CD14-positive monocyte (primary cell): ENCODE results near the gene ACTL6B. TPM values are rescaled to one million over a fixed set of nuclear protein-coding genes. Genes with fewer than 3 reads are reported as not detected.

Experiments
- DNase-seq, 3 donors: peaks; one replicate each; pipeline ENCODE4 v3.0.0-alpha.2; 2011 to 2022
- H2AFZ ChIP-seq: 2 replicates; pipeline ENCODE4 v1.6.0; 2012; ENCODE audit warnings: mild to moderate bottlenecking, low read depth, low read length, inconsistent platforms; ENCODE audit not compliant: insufficient read depth, poor library complexity, severe bottlenecking
- H3K27ac ChIP-seq, 2 donors: 1 replicate in 1 of 2; 2 replicates in 1 of 2; pipeline ENCODE4 v1.5.1; 2012 to 2013; ENCODE audit warnings: low read length in 2 of 2, control low read depth in 1 of 2, inconsistent platforms in 1 of 2, low read depth in 1 of 2, mild to moderate bottlenecking in 1 of 2
- H3K27me3 ChIP-seq, 2 donors: one replicate each; pipeline versions ENCODE4 v1.6.0 to v1.6.1; 2011 to 2013; ENCODE audit warnings: low read length in 2 of 2; ENCODE audit not compliant: control insufficient read depth in 2 of 2, insufficient read depth in 2 of 2
- H3K36me3 ChIP-seq, 2 donors: replicated peaks in 1 of 2; 1 replicate in 1 of 2; 2 replicates in 1 of 2; pipeline versions ENCODE4 v1.5.1 to v1.6.1; 2012 to 2013; ENCODE audit warnings: low read length in 2 of 2, control low read depth in 1 of 2, inconsistent platforms in 1 of 2, mild to moderate bottlenecking in 1 of 2; ENCODE audit not compliant: insufficient read depth in 2 of 2, control insufficient read depth in 1 of 2
- H3K4me1 ChIP-seq, 2 donors: 1 replicate in 1 of 2; 2 replicates in 1 of 2; pipeline versions ENCODE4 v1.5.1 to v1.6.1; 2012 to 2013; ENCODE audit warnings: low read length in 2 of 2, control low read depth in 1 of 2, inconsistent platforms in 1 of 2, mild to moderate bottlenecking in 1 of 2, moderate library complexity in 1 of 2; ENCODE audit not compliant: insufficient read depth in 2 of 2, control insufficient read depth in 1 of 2
- H3K4me2 ChIP-seq: replicated peaks from 2 replicates; pipeline ENCODE3; 2012; ENCODE audit warnings: low read length, moderate library complexity, mild to moderate bottlenecking; ENCODE audit not compliant: poor library complexity, severe bottlenecking; ENCODE audit errors: extremely low read depth
- H3K4me3 ChIP-seq, 3 experiments: fragments of 200-600 bp in 1 of 3; sonication (generic) in 1 of 3; replicated peaks in 1 of 3; 1 replicate in 2 of 3; 2 replicates in 1 of 3; pipeline ENCODE4 v1.5.1; 2011 to 2013; ENCODE audit warnings: low read length in 3 of 3, mild to moderate bottlenecking in 3 of 3, control low read depth in 2 of 3, low read depth in 2 of 3, inconsistent platforms in 1 of 3, moderate library complexity in 1 of 3
- H3K79me2 ChIP-seq: 2 replicates; pipeline ENCODE4 v1.6.0; 2012; ENCODE audit warnings: mild to moderate bottlenecking, control low read depth, inconsistent platforms, low read length, moderate library complexity; ENCODE audit not compliant: insufficient read depth
- H3K9ac ChIP-seq: 2 replicates; pipeline ENCODE4 v1.6.0; 2017; ENCODE audit warnings: low read length, mild to moderate bottlenecking; ENCODE audit not compliant: insufficient read depth, poor library complexity, severe bottlenecking
- H3K9me3 ChIP-seq, 2 donors: replicated peaks in 1 of 2; 1 replicate in 1 of 2; 2 replicates in 1 of 2; pipeline versions ENCODE4 v1.5.1 to v1.6.1; 2012 to 2013; ENCODE audit warnings: low read length in 2 of 2, control low read depth in 1 of 2; ENCODE audit not compliant: control insufficient read depth in 1 of 2, insufficient read depth in 1 of 2
- H4K20me1 ChIP-seq: 2 replicates; pipeline ENCODE4 v1.6.0; 2012; ENCODE audit warnings: mild to moderate bottlenecking, low read length, control low read depth, moderate library complexity; ENCODE audit not compliant: insufficient read depth
- H3K27ac Mint-ChIP-seq, 7 donors: one replicate each; pipeline ENCODE4 v1.8.0; 2020; ENCODE audit warnings: mild to moderate bottlenecking in 7 of 7, mixed read lengths in 7 of 7, moderate library complexity in 6 of 7, inconsistent platforms in 2 of 7
- H3K27me3 Mint-ChIP-seq, 3 donors: one replicate each; pipeline ENCODE4 v1.8.0; 2021 to 2022; ENCODE audit warnings: low read depth in 3 of 3, mild to moderate bottlenecking in 3 of 3, mixed read lengths in 3 of 3, moderate library complexity in 3 of 3, inconsistent platforms in 1 of 3
- H3K36me3 Mint-ChIP-seq, 2 donors: one replicate each; pipeline ENCODE4 v1.8.0; 2020; ENCODE audit warnings: mixed read lengths in 2 of 2, inconsistent platforms in 1 of 2, mild to moderate bottlenecking in 1 of 2
- H3K4me1 Mint-ChIP-seq: one replicate; pipeline ENCODE4 v1.8.0; 2020; ENCODE audit warnings: mild to moderate bottlenecking, mixed read lengths
- H3K4me3 Mint-ChIP-seq, 2 donors: one replicate each; pipeline ENCODE4 v1.8.0; 2020; ENCODE audit warnings: mild to moderate bottlenecking in 2 of 2, mixed read lengths in 2 of 2, moderate library complexity in 1 of 2
- H3K9me3 Mint-ChIP-seq, 7 donors: one replicate each; pipeline ENCODE4 v1.8.0; 2020 to 2022; ENCODE audit warnings: mixed read lengths in 7 of 7, mild to moderate bottlenecking in 6 of 7, moderate library complexity in 6 of 7, inconsistent platforms in 2 of 7
- WGBS: methylation state at CpG from one replicate; pipeline ENCODE4 v1.1.5; 2013; ENCODE audit warnings: missing lambda C conversion rate; ENCODE audit not compliant: insufficient coverage; 5-methylcytosine and 5-hydroxymethylcytosine counted together
- intact Hi-C, 2 donors: fragments of 100-400 bp; cut with micrococcal nuclease; formaldehyde crosslinking; loops; one replicate each; pipeline versions ENCODE4 v1.15.0 to v1.15.1; 2023
- polyA plus RNA-seq, 3 donors: library from polyadenylated mRNA; depleted of rRNA in 1 of 3; unstranded in 2 of 3; stranded (reverse) in 1 of 3; fragments of 300-500 nt in 2 of 3; fragments of >200 nt in 1 of 3; fragmentation: Illumina TruSeq in 2 of 3; gene quantifications; 1 replicate in 2 of 3; 2 replicates in 1 of 3; pipeline ENCODE4 v1.2.3, GENCODE V29; 2012 to 2021
- TF ChIP-seq, protein P1 (sequence below): fragments of 200-600 bp; IDR thresholded peaks from one replicate; pipeline ENCODE4 v1.8.0; 2022; ENCODE audit warnings: antibody characterized with exemption, mild to moderate bottlenecking

Gene ACTL6B
- polyA plus RNA-seq, 3 donors, result not detected

DNA sequence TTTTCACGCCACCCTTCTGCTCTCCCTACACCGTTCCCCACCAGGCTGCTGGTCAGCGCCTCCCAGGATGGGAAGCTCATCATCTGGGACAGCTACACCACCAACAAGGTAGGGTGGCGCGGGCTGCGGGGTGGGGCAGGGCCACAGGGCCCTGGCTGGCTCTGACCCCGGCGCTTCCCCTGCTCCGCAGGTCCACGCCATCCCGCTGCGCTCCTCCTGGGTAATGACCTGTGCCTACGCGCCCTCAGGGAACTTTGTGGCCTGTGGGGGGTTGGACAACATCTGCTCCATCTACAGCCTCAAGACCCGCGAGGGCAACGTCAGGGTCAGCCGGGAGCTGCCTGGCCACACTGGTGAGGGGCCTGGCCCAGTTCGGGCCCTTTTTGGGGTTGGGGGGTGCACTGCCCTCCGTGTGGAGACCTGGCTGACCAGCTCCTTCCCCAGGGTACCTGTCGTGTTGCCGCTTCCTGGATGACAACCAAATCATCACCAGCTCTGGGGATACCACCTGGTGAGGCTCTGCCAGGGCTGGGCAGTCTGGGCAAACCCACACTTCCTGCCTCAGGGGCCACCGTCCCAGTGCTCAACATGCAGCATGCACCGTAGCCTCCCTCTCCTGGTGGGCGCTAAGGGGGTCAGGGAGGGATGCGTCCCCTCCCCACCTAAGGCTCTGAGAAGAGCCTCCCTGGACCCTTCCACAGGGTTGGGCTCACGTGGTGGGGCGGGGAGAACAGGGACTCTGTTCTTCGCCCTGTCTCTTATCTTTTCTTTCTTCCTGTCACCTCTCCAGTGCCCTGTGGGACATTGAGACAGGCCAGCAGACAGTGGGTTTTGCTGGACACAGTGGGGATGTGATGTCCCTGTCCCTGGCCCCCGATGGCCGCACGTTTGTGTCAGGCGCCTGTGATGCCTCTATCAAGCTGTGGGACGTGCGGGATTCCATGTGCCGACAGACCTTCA is 21.3 kb upstream of the ACTL6B start:
- no peaks in the 10 kb centered on the region for H3K9me3 ChIP-seq
- H3K9ac ChIP-seq, result no peak overlapping the region
- H4K20me1 ChIP-seq, result peaks cover 74% of the 10 kb centered on the region
- no peaks in the 10 kb centered on the region for H3K27me3 ChIP-seq
- peaks cover 52 to 56% of the 10 kb centered on the region in 2 donors for H3K36me3 ChIP-seq
- peak in 1 of 3 donors; percentile 5 for DNase-seq
- WGBS, result 93% methylated on average over 23 of the region's 36 CpGs
- H2AFZ ChIP-seq, result no peak overlapping the region
- H3K27ac Mint-ChIP-seq, result peak overlapping the region in 6 of 7 donors; percentile 82 to 92 (median 86)
- intact Hi-C loops, result loop anchor here in 1 of 2 donors (10.0 kb wide), 2 partner anchors 243 to 553 kb away; partner anchors contain the start of genes MBLAC1 and PPP1R35
- peaks cover 43% of the 10 kb centered on the region for H3K4me1 Mint-ChIP-seq
- H3K4me1 ChIP-seq, result peaks cover 53 to 59% of the 10 kb centered on the region in 2 donors
- H3K9me3 Mint-ChIP-seq, result peaks cover 0 to 2% (median 0%) of the 10 kb centered on the region in 7 donors
- H3K4me3 ChIP-seq, result no peak overlapping the region
- peaks cover 0 to 4% (median 1%) of the 10 kb centered on the region in 3 donors for H3K27me3 Mint-ChIP-seq
- H3K36me3 Mint-ChIP-seq, result peaks cover 32 to 52% of the 10 kb centered on the region in 2 donors
- peaks cover 48% of the 10 kb centered on the region for H3K79me2 ChIP-seq
- no peak overlapping the region for H3K4me2 ChIP-seq
- peak overlapping the region; percentile 54 to 65 for H3K27ac ChIP-seq
- H3K4me3 Mint-ChIP-seq, result no peak overlapping the region
- TF ChIP-seq, protein P1, sequence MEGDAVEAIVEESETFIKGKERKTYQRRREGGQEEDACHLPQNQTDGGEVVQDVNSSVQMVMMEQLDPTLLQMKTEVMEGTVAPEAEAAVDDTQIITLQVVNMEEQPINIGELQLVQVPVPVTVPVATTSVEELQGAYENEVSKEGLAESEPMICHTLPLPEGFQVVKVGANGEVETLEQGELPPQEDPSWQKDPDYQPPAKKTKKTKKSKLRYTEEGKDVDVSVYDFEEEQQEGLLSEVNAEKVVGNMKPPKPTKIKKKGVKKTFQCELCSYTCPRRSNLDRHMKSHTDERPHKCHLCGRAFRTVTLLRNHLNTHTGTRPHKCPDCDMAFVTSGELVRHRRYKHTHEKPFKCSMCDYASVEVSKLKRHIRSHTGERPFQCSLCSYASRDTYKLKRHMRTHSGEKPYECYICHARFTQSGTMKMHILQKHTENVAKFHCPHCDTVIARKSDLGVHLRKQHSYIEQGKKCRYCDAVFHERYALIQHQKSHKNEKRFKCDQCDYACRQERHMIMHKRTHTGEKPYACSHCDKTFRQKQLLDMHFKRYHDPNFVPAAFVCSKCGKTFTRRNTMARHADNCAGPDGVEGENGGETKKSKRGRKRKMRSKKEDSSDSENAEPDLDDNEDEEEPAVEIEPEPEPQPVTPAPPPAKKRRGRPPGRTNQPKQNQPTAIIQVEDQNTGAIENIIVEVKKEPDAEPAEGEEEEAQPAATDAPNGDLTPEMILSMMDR, result no peak

DNA sequence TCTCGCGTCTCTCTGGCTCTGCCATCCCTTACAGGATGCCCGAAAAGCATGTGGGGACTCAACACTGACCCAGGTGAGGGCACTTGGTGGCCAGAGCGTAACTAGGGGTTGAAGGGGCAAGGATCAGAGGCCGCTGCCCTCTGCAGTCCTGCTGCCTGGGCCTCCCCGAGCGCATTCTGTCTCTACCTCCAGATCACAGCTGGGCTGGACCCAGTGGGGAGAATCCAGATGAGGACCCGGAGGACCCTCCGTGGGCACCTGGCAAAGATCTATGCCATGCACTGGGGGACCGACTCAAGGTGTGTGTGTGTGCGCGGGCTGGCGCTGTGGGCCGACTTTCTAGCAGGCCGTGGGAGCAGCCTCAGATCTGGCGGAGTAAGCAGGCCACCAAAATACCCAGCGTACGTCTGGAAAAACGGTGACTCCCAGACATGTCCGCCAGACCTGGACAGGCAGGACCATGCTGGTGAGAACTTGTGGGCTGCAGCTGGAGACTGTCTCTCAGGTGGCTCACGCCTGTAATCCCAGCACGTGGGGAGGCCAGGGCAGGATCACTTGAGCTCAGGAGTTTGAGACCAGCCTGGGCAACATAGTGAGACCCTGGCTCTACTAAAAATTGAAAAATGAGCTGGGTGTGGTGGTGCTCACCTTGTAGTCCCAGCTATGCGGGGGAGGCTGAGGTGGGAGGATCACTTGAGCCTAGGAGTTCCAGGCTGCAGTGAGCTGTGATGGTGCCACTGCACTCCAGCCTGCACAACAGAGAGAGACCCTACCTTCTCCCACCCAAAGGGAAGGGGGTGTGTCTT is 20.5 kb upstream of the ACTL6B start:
- intact Hi-C loops, result loop anchor here in 1 of 2 donors (10.0 kb wide), 2 partner anchors 242 to 552 kb away; partner anchors contain the start of genes MBLAC1 and PPP1R35
- Mint-ChIP-seq H3K27ac (peak overlapping the region; percentile 26 to 93 (median 85)), H3K27me3 (peaks cover under 1 to 6% (median 1%) of the 10 kb centered on the region in 3 donors), H3K4me1 (peaks cover 44% of the 10 kb centered on the region), H3K4me3 (peak overlapping the region; percentile 71 to 80), H3K9me3 (peaks cover 0 to 2% (median 0%) of the 10 kb centered on the region in 7 donors), H3K36me3 (peaks cover 31 to 48% of the 10 kb centered on the region in 2 donors)
- 95% methylated on average over 20 of the region's 23 CpGs for WGBS
- peak overlapping the region; percentile 89 for H3K9ac ChIP-seq
- H4K20me1 ChIP-seq, result peaks cover 65% of the 10 kb centered on the region
- DNase-seq, result peak in 1 of 3 donors; percentile 9
- TF ChIP-seq, protein P1, result no peak
- peaks cover 43 to 47% of the 10 kb centered on the region in 2 donors for H3K36me3 ChIP-seq
- peaks cover 48% of the 10 kb centered on the region for H3K79me2 ChIP-seq
- peak overlapping the region in 1 of 3 experiments; percentile 100 for H3K4me3 ChIP-seq
- H3K27ac ChIP-seq, result peak overlapping the region; percentile 54 to 91
- H3K27me3 ChIP-seq, result no peaks in the 10 kb centered on the region
- peak overlapping the region; percentile 78 for H3K4me2 ChIP-seq
- no peaks in the 10 kb centered on the region for H3K9me3 ChIP-seq
- no peak overlapping the region for H2AFZ ChIP-seq
- H3K4me1 ChIP-seq, result peaks cover 55 to 61% of the 10 kb centered on the region in 2 donors
